K562 (cell line): ENCODE data around the gene ARPP21. TPM values are rescaled to one million over a fixed set of nuclear protein-coding genes. Genes with fewer than 3 reads are reported as not detected.

Experiments used
- ATAC-seq: fragments of 200-7000 bp; cut with Tn5 transposase; 3 replicates; pipeline ENCODE4 v1.9.1; 2020; ENCODE audit warnings: moderate library complexity
- BruUV-seq: library from RNA; stranded (reverse); fragments of 400-500 nt; replicated peaks from 2 replicates; lab custom pipeline; 2021; lab: Mats Ljungman, UMichigan
- CTCF ChIA-PET: fragments of 300-600 bp; formaldehyde crosslinking; extraction: SDS; loops from one replicate; lab custom pipeline; 2021; ENCODE audit warnings: low intra/inter-chr PET ratio; lab: Yijun Ruan, JAX
- POLR2A ChIA-PET: fragments of 300-600, 350-650 bp; sonication (Branson Sonifier 250); formaldehyde crosslinking; extraction: SDS; loops from one replicate; lab custom pipeline; 2021; ENCODE audit warnings: antibody characterized with exemption, inconsistent platforms; lab: Yijun Ruan, JAX
- DNase-seq, 4 experiments: peaks; one replicate each; pipeline versions ENCODE4 v3.0.0 to v3.0.0-alpha.2; 2011 to 2018; ENCODE audit warnings: low spot score in 3 of 4, mixed read lengths in 3 of 4; ENCODE audit errors: extremely low read depth in 1 of 4
- FAIRE-seq: peaks from 2 replicates; lab custom pipeline; 2011; peaks lifted over from hg19 to GRCh38; lab: Jason Lieb, UNC
- H2AFZ ChIP-seq: 2 replicates; pipeline ENCODE4 v1.6.0; 2011; ENCODE audit warnings: low read depth, low read length, control low read depth, inconsistent platforms
- H3K27ac ChIP-seq: fragments of 200-600 bp; 3 replicates; pipeline ENCODE4 v1.8.0; 2011; ENCODE audit warnings: low read depth, mild to moderate bottlenecking, control low read depth, inconsistent platforms, low read length, moderate library complexity, mixed read lengths; ENCODE audit errors: extremely low read depth
- H3K27me3 ChIP-seq, 2 experiments: fragments of 300-600 bp in 1 of 2; 2 replicates in 1 of 2; 3 replicates in 1 of 2; pipeline versions ENCODE4 v1.6.0 to v1.8.0; 2011; ENCODE audit warnings: inconsistent platforms in 2 of 2, low read length in 2 of 2, mild to moderate bottlenecking in 1 of 2, mixed read lengths in 1 of 2, moderate library complexity in 1 of 2; ENCODE audit not compliant: control insufficient read depth in 2 of 2, insufficient read depth in 2 of 2
- H3K36me3 ChIP-seq: fragments of 300-600 bp; 3 replicates; pipeline ENCODE4 v1.8.0; 2011; ENCODE audit warnings: mild to moderate bottlenecking, low read length, inconsistent platforms; ENCODE audit not compliant: control insufficient read depth, insufficient read depth
- H3K4me1 ChIP-seq, 2 experiments: fragments of 200-600 bp in 1 of 2; replicated peaks in 1 of 2; 2 replicates in 1 of 2; 3 replicates in 1 of 2; pipeline versions ENCODE4 v1.5.1 to v1.8.0; 2011; ENCODE audit warnings: inconsistent platforms in 2 of 2, low read length in 2 of 2, mild to moderate bottlenecking in 1 of 2, mixed read lengths in 1 of 2, moderate library complexity in 1 of 2; ENCODE audit not compliant: control insufficient read depth in 2 of 2, insufficient read depth in 2 of 2
- H3K4me2 ChIP-seq: 2 replicates; pipeline ENCODE4 v1.6.1; 2011; ENCODE audit warnings: low read length, control low read depth, inconsistent platforms, mixed read lengths; ENCODE audit not compliant: insufficient read depth
- H3K4me3 ChIP-seq: fragments of 200-600 bp; sonication (generic), shearing (Covaris generic); 2 replicates; pipeline ENCODE4 v1.5.1; 2016; ENCODE audit warnings: control low read depth, inconsistent platforms
- H3K79me2 ChIP-seq: fragments of 200-600 bp; 3 replicates; pipeline ENCODE4 v1.8.0; 2011; ENCODE audit warnings: low read length, inconsistent platforms; ENCODE audit not compliant: control insufficient read depth, insufficient read depth
- H3K9ac ChIP-seq, 2 experiments: 2 replicates each; pipeline versions ENCODE4 v1.6.0 to v1.6.1; 2011; ENCODE audit warnings: low read depth in 2 of 2, low read length in 2 of 2, control low read depth in 1 of 2, inconsistent platforms in 1 of 2, mild to moderate bottlenecking in 1 of 2, mixed read lengths in 1 of 2; ENCODE audit not compliant: insufficient read depth in 1 of 2
- H3K9me1 ChIP-seq: one replicate; pipeline ENCODE4 v1.6.0; 2011; ENCODE audit warnings: inconsistent platforms, mild to moderate bottlenecking, low read length, moderate library complexity; ENCODE audit not compliant: control insufficient read depth, insufficient read depth
- H3K9me3 ChIP-seq: replicated peaks from 2 replicates; pipeline ENCODE4 v1.5.1; 2011; ENCODE audit warnings: low read depth, low read length, inconsistent platforms; ENCODE audit not compliant: control insufficient read depth, insufficient read depth
- H4K20me1 ChIP-seq: replicated peaks from 2 replicates; pipeline ENCODE4 v1.6.1; 2011; ENCODE audit warnings: low read length, inconsistent platforms, mixed read lengths; ENCODE audit not compliant: control insufficient read depth, insufficient read depth
- COPS2 ChIP-seq: fragments of 450-650 bp; conservative IDR thresholded peaks from 2 replicates; pipeline ENCODE4 v1.6.1; 2016; ENCODE audit warnings: mild to moderate bottlenecking, moderate library complexity
- CTBP1 ChIP-seq: fragments of 450-650 bp; IDR thresholded peaks from 2 replicates; pipeline ENCODE4 v1.6.1; 2016; ENCODE audit warnings: borderline replicate concordance
- HNRNPK ChIP-seq: fragments of 200-400 bp; formaldehyde crosslinking; IDR thresholded peaks from one replicate; pipeline ENCODE4 v1.6.1; 2018; ENCODE audit warnings: mild to moderate bottlenecking, low read depth, low read length; ENCODE audit not compliant: poor library complexity, severe bottlenecking
- STAT5A ChIP-seq: IDR thresholded peaks from 2 replicates; pipeline ENCODE4 v1.6.1; 2012; ENCODE audit warnings: low read length, inconsistent platforms, borderline replicate concordance
- WGBS: fragments of 100-300 bp; shearing (Covaris generic); methylation state at CpG from one replicate; pipeline ENCODE4 v1.1.6; 2016; ENCODE audit warnings: low coverage, mixed read lengths; ENCODE audit not compliant: insufficient coverage; ENCODE audit errors: missing lambda C conversion rate; 5-methylcytosine and 5-hydroxymethylcytosine counted together
- in situ Hi-C: fragments of 300-500 bp; cut with MboI; formaldehyde crosslinking; loops from 4 replicates; pipeline ENCODE4 v1.15.0; 2018; ENCODE audit warnings: inconsistent platforms, mixed read lengths
- intact Hi-C: fragments of 100-400 bp; cut with micrococcal nuclease; formaldehyde crosslinking; loops from 2 replicates; pipeline ENCODE4 v1.14.2; 2022
- polyA plus RNA-seq, 8 experiments: library from polyadenylated mRNA; depleted of rRNA in 4 of 8; stranded (reverse) in 5 of 8; unstranded in 3 of 8; fragments of >200 nt; fragmentation: Nextera tagmentation in 2 of 8; fragmentation: Illumina TruSeq in 1 of 8; extraction: Ambion mirVana in 2 of 8; extraction: Trizol in 1 of 8; gene quantifications; 2 replicates each; pipeline versions ENCODE4 v1.2.1 to v1.2.3, GENCODE V29; 2011 to 2014; ENCODE audit warnings: inconsistent platforms in 1 of 8, missing spikeins in 1 of 8
- total RNA-seq, 7 experiments: library from RNA; depleted of rRNA in 6 of 7; stranded (reverse); fragments of >200 nt in 6 of 7; fragmentation: Illumina TruSeq in 2 of 7; extraction: Trizol in 2 of 7; gene quantifications; 2 replicates each; pipeline versions ENCODE4 v1.2.1 to v1.2.3, GENCODE V29; 2011 to 2021; ENCODE audit warnings: low replicate concordance in 1 of 7
- TF ChIP-seq, protein P1 (sequence below): IDR thresholded peaks from 2 replicates; pipeline ENCODE4 v1.6.1; 2014; ENCODE audit warnings: antibody characterized with exemption
- TF ChIP-seq, protein P2 (sequence below): fragments of 250-450 bp; sonication (Bioruptor Pico); IDR thresholded peaks from 2 replicates; pipeline ENCODE4 v1.9.0; 2021; ENCODE audit warnings: mild to moderate bottlenecking, inconsistent platforms
- TF ChIP-seq, protein P3 (sequence below): sonication (generic); formaldehyde crosslinking; IDR thresholded peaks from 2 replicates; pipeline ENCODE4 v1.8.1; 2023; ENCODE audit warnings: missing genetic modification reagents, mild to moderate bottlenecking, borderline replicate concordance

Gene ARPP21
- total and polyA plus RNA-seq, 9 of the 15 experiments (the other 6 are each of a cell fraction or from before 2014, with no cell fraction given), result not detected

DNA sequence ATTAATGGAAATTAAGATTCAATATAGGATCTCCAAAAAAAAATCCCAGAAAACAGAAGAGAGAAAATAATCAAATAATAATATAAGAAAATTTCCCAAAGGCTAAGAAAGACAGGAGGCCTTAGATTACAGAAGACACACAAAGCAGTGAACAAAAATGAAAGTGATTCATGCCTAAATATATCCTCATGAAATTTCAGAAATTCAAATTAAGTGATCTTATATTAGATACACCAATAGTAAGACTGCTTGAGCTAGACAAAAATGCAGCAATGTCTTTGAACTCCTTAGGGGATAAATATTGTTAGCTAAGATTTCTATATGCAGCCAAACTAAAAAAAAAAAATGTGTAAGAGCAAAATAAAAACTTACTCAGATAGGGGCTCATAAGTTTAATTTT lies 44.6 kb upstream of the ARPP21 start (continued):
- TF ChIP-seq, protein P1, sequence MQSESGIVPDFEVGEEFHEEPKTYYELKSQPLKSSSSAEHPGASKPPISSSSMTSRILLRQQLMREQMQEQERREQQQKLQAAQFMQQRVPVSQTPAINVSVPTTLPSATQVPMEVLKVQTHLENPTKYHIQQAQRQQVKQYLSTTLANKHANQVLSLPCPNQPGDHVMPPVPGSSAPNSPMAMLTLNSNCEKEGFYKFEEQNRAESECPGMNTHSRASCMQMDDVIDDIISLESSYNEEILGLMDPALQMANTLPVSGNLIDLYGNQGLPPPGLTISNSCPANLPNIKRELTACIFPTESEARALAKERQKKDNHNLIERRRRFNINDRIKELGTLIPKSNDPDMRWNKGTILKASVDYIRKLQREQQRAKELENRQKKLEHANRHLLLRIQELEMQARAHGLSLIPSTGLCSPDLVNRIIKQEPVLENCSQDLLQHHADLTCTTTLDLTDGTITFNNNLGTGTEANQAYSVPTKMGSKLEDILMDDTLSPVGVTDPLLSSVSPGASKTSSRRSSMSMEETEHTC, result no peak
- no peak for TF ChIP-seq CTBP1

DNA sequence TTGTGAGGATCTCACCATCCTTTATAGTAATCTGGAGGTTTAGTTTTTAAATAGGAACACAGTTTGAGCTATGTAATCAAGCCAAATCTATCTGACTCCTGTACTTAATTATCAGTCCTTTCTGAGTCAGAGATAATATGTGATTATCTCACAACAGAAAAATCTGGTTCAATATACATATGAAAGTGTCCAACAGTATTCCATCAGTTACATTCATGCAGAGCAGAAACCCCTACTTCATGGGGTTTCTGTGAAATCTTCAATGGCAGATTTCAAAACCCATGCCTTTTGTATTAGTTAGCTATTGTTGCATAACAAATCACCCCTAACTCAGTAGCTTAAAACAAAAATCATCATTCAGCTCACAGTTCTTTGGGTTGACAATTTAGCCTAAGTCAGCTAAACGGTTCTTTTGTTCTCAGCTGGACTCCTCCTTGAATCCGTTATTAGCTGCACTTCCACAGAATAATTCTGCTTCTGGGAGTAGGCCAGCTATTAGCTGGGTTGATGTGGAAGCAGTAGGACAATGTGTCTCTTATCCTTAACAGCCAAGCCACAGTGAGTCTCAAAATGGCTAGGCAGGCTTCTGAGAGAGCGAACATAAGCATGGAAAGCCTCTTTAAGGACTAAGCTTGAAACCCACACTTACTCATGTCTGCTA lies 42.9 kb upstream of the ARPP21 start:
- intact Hi-C loops, result no loop called here
- Histone ChIP-seq H3K27ac (no peak overlapping the region), H3K9ac (no peak overlapping the region), H3K79me2 (no peaks in the 10 kb centered on the region), H3K27me3 (no peaks in the 10 kb centered on the region), H3K9me3 (no peaks in the 10 kb centered on the region; the same call in 1 of the 2 replicates), H3K36me3 (no peaks in the 10 kb centered on the region), H4K20me1 (no peaks in the 10 kb centered on the region), H3K4me3 (no peak overlapping the region), H2AFZ (no peak overlapping the region), H3K4me1 (no peaks in the 10 kb centered on the region), H3K9me1 (no peaks in the 10 kb centered on the region), H3K4me2 (no peak overlapping the region)
- no peak for DNase-seq
- WGBS, result 0% methylated on average over 3 of the region's 3 CpGs
- no TSS peak for BruUV-seq
- no peak for FAIRE-seq
- ChIA-PET POLR2A (interaction anchor here (0.6 kb wide), 1 partner anchor 1316 kb away, joined by 3 read pairs; no protein-coding TSS in a partner anchor), CTCF (no interaction called here)
- in situ Hi-C loops, result no loop called here
- ATAC-seq, result no peak
- TF ChIP-seq HNRNPK (no peak), COPS2 (no peak), STAT5A (no peak)
- TF ChIP-seq, protein P2, sequence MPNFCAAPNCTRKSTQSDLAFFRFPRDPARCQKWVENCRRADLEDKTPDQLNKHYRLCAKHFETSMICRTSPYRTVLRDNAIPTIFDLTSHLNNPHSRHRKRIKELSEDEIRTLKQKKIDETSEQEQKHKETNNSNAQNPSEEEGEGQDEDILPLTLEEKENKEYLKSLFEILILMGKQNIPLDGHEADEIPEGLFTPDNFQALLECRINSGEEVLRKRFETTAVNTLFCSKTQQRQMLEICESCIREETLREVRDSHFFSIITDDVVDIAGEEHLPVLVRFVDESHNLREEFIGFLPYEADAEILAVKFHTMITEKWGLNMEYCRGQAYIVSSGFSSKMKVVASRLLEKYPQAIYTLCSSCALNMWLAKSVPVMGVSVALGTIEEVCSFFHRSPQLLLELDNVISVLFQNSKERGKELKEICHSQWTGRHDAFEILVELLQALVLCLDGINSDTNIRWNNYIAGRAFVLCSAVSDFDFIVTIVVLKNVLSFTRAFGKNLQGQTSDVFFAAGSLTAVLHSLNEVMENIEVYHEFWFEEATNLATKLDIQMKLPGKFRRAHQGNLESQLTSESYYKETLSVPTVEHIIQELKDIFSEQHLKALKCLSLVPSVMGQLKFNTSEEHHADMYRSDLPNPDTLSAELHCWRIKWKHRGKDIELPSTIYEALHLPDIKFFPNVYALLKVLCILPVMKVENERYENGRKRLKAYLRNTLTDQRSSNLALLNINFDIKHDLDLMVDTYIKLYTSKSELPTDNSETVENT (CRISPR knock-in tag), result no peak
- TF ChIP-seq, protein P3, sequence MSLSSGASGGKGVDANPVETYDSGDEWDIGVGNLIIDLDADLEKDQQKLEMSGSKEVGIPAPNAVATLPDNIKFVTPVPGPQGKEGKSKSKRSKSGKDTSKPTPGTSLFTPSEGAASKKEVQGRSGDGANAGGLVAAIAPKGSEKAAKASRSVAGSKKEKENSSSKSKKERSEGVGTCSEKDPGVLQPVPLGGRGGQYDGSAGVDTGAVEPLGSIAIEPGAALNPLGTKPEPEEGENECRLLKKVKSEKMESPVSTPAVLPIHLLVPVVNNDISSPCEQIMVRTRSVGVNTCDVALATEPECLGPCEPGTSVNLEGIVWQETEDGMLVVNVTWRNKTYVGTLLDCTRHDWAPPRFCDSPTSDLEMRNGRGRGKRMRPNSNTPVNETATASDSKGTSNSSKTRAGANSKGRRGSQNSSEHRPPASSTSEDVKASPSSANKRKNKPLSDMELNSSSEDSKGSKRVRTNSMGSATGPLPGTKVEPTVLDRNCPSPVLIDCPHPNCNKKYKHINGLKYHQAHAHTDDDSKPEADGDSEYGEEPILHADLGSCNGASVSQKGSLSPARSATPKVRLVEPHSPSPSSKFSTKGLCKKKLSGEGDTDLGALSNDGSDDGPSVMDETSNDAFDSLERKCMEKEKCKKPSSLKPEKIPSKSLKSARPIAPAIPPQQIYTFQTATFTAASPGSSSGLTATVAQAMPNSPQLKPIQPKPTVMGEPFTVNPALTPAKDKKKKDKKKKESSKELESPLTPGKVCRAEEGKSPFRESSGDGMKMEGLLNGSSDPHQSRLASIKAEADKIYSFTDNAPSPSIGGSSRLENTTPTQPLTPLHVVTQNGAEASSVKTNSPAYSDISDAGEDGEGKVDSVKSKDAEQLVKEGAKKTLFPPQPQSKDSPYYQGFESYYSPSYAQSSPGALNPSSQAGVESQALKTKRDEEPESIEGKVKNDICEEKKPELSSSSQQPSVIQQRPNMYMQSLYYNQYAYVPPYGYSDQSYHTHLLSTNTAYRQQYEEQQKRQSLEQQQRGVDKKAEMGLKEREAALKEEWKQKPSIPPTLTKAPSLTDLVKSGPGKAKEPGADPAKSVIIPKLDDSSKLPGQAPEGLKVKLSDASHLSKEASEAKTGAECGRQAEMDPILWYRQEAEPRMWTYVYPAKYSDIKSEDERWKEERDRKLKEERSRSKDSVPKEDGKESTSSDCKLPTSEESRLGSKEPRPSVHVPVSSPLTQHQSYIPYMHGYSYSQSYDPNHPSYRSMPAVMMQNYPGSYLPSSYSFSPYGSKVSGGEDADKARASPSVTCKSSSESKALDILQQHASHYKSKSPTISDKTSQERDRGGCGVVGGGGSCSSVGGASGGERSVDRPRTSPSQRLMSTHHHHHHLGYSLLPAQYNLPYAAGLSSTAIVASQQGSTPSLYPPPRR (CRISPR knock-in tag), result no peak
